CD4-positive, alpha-beta T cell treated with Interleukin-4 for 1 hour (primary cell): ENCODE data around the gene ADGRB3.

Experiments
- DNase-seq, 2 donors: peaks; one replicate each; pipeline ENCODE4 v3.0.0-alpha.2; 2020 to 2022

The ADGRB3 gene

GRCh38 chr6:68710496-68710895 is 75.4 kb downstream of the ADGRB3 start:
- no peak for DNase-seq

DNA sequence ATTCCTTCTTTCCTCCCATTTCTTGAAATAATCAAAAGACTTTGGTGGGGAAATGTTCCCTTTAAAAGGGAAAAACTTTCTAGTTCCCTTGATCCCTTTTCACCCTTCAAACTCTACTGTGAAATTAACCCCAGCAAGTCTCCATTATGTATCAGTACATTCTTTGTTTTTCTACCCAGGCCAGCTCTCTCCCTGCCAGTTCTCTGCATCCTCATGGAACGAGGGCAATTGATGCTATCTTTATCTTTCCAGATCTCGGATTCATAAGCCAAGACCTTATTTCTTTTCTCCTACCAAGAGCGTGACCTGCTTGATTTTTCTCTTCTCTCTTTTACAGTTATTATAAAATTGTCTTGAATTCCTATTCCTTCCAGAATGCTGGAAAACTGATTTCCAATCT is 75.8 kb downstream of the ADGRB3 start:
- no peak for DNase-seq

DNA sequence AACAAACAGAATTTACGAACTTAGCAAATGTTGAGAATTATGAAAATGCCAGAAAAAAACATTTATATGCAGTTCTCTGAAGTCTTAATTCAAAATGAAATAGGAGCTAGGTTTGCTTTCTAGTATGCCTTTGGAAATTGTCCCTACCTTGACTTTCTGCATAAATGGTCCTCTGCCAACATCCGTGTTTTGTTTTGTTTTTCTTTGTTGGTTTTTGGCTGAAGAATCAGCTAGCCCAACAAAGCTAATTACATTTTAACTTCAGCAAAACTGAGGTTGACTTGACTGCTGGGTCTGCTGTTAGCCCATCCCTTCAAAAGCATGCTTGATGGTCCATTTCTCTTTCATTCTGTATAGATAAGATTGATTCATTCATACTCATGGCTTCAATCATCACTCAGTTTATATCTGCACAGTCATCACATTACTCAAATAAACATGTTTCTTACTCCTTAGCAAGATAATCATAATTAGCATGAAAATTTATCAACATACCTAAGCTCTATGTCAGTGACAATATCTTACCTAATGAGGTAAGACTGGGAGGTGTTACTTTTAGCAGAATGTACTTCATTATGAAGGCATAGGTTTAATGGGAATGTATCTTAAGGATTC is 76.4 kb downstream of the ADGRB3 start:
- no peak for DNase-seq

- no peak for DNase-seq
Observed at GRCh38 chr6:68716620-68717019, 81.5 kb downstream of the ADGRB3 start.

- DNase-seq = no peak
Observed at GRCh38 chr6:68718385-68719073, 83.4 kb downstream of the ADGRB3 start.

GRCh38 chr6:68719761-68720160 is 84.7 kb downstream of the ADGRB3 start:
- no peak for DNase-seq

DNA sequence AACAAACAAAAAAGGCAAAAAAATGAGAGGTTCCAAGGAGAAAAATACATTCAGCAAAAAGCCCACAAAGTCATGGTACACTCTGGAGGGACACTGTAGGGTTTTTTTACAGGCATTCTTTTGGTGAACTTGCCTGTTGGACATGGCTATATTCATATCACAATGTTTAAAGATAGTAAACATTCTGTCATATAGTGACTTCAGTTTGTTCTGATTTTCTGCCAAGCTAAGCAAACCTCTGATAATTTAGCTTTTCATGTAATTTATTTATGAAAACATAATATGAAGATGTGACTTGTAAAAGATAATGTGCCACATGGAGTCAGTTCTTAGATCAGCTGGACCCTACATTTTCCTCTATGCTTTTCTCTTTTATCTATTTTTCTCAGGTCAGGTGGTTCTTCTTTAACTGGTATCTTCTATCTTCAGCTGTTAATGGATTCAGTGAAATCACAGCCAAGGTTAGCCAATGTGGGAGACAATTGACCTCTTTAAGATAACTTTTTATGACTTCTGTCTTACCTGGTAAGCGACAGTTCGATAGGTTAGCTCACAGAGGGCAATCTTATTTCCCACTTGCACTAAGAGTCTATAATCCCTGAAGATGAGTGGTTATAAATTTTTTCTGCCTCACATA is 87.9 kb downstream of the ADGRB3 start:
- no peak for DNase-seq

DNA sequence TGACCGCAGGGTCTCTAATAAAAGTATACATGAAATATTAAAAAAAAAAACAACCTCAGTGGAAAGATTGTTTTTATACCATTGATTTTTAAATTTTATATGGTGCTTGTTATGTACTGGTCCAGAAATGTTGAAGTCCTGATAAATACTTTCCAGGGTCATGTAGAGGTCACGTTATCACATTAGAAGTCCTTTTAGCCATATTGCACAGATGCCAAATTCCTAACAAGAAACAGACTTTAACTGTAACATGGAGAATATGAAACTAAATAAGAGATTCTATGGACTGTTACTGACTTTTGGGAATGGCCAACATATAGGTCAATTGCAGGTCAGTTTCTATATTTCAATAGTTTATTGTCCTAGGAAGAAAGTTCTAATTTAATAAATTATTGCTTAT is 89.0 kb downstream of the ADGRB3 start:
- DNase-seq = no peak

GRCh38 chr6:68726337-68726736 is 91.3 kb downstream of the ADGRB3 start:
- DNase-seq = no peak

DNA sequence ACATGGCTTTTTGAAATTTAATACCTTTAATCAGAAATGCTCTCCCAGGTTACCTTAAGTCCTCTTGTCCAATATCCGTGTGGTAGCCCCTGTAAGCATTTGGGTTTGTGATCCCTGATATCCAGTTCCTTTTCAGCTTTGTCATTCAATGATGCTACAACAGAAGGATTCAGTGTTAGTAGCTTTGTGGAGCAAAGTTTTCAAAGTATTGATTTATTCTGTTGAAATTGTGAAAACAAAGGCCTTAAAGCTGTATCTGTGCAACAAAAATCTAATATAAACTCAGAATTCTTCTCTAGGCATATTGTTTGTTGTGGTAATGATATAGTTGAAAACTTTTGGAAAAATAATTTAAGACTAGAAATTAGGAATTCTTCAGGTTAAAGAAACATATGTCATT is 91.9 kb downstream of the ADGRB3 start:
- DNase-seq = no peak

DNA sequence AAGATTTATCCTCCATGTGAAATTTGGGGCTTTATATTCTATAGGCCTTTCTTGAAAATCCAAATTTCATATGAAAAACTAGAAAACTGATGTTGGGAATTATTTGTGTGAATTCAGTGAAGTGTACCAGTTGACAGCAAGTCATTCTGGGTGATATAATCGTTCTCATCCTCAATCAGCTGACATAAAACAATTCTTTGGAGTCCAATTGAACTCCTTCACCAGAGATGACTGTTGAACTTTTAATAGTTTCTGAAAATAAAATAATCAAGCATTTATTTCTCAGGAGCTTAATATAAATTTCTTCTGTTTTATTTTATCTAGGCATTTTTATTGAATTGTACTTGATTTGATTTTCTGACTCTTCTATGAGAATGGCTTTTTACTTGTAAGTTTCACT is 92.6 kb downstream of the ADGRB3 start:
- no peak for DNase-seq

- no peak for DNase-seq
Observed at GRCh38 chr6:68728159-68728979, 93.3 kb downstream of the ADGRB3 start.

- no peak for DNase-seq
Observed at GRCh38 chr6:68729377-68729903, 94.4 kb downstream of the ADGRB3 start.

DNA sequence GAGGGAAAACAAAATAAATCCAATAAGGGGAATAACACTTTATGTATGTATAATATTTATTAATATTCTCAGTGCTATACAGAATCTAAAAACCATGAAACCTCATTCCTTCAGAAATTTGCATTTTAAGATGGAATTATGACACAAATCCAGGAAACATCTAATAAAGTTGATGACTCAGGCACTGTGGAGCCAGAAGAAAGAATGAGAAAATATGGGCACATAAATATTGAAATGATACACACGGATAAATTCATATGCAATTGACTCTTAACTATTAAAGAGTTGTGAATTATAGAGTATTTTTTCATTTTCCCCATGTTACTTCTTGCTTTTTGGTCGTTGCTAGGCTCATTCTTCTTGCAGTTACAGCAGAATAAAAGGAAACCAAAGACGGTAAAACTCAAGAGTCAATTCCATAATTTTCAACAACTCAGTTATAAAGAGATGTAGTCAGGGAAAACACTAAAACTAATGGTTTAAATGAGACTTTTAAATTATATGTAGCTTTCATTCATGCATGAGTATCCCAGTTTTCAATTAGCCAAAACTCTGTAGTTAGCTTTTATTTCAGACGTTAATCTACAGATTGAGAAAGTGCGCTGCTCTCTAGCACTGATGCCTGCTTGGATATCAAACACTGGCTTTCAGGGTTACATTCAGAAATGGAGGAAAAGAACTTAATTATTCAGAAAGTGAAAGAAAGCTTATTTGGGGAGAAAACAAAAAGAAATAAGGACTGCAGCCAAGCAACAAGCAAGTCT is 95.4 kb downstream of the ADGRB3 start:
- DNase-seq = no peak

DNA sequence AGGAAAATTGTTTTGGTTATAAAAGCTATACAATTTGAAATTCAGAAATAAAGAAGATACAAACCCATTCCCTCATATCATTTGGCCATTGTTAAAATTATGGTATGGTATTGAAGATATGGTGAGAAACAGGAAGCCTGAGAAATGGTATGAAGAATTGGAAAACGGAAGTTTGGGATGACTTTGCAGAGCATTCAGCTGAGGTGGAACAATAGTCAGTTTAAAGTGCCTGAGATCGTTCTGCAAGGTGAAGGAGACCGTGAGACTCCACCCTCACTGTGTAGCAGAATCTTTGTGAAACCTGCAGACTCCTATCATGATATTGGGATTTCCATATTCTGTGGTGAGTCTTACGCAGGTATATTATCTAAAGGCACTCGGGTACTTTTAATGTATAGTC is 97.3 kb downstream of the ADGRB3 start:
- DNase-seq = no peak

DNA sequence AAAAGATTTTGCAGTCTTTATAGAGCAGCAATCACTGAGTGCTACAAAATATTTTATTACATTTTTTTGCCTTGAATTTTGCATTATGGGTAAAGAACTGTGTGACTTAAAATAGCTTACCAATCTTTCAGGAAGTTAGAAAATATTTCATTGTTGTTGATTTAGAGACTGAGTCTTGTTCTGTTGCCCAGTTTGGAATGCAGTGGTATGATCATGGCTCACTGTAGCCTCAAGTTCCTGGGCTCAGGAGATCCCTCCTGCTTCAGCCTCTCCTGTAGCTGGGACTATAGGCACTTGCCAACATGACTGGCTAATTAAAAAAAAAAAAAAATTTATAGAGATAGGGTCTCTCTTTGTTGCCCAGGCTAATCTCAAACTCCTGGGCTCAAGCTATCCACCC is 100.8 kb downstream of the ADGRB3 start:
- DNase-seq = no peak

DNA sequence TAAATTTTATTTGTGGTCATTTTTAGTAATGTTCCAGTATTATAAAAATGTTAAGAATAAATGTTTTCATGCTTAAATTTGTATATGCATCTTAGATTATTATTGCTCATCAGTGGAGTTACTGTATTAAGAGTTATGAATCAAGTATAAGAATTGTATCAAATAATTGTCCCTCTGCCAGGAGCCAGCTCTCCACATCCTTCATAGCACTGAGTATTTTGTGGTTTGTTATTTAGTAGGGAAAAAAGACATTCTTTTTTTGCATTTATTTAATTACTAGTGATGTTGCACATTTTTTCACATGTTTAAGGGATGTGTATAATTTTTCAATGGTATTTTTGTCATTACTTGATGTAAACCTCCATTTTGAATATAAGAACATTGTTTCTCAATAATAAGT is 102.0 kb downstream of the ADGRB3 start:
- no peak for DNase-seq

GRCh38 chr6:68738039-68738438 is 103.0 kb downstream of the ADGRB3 start:
- no peak for DNase-seq

- no peak for DNase-seq
Observed at GRCh38 chr6:68740828-68741500, 105.9 kb downstream of the ADGRB3 start.

- no peak for DNase-seq
Observed at GRCh38 chr6:68741501-68742386, 106.7 kb downstream of the ADGRB3 start.

DNA sequence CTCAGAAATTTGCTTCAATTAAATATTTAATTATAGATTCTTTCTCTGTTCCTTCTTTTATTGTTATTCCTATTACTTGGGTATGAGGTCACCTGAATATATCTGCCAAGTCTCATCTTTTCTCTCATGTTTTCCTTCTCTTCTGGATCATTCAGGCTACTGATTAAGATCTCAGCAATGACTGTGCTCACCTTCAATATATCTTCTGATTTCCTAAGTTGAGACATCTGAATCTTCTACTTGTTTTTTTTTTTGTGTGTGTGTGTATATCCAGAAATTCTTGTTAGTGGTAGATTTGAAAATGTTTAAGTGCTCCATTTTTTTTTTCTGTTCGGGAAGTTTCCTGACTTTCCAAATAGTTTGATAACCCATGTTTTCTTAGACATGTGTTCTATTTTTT is 108.0 kb downstream of the ADGRB3 start:
- no peak for DNase-seq
